HG03135 (cell line): Measurements from ENCODE around the gene ARHGAP40.

ENCODE experiments used
- ATAC-seq: cut with Tn5 transposase; IDR thresholded peaks from one replicate; pipeline ENCODE4 v1.9.1; 2021; ENCODE audit warnings: mild to moderate bottlenecking, moderate library complexity; ENCODE audit not compliant: unreplicated experiment

ARHGAP40 gene

DNA sequence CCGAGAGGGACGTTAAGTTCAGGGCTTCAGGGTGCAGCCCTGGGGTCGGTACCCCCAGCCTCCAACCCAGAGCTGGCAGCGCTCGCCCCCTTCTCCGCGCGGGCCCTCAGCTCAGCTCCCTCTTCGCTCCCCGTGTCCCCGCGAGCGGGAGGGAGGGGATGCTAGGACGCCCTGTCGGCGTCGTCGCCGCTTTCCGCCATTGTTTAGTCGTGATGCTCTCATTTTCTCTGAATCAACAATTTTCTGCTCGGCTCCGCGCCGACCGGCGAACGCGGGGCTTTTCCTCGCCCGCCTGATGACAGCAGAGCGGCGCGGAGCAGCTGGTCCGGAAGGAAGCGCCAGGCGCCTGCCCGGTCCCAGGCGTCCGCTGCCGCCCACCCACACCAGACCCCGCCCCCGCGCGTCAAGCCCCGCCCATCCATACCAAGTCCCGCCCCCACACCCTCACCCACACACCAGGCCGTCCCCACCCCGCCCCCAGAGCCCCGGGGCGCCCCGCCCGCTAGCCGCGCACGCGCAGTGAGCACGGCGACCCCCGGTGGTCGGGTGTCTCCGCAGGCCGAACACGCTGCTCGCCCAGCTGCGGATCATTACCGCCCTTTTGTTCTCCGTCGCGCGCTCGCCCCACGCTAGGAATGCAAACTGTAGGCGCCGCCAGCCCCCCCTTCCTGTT lies 72.6 kb downstream of the ARHGAP40 start:
- ATAC-seq = no peak

DNA sequence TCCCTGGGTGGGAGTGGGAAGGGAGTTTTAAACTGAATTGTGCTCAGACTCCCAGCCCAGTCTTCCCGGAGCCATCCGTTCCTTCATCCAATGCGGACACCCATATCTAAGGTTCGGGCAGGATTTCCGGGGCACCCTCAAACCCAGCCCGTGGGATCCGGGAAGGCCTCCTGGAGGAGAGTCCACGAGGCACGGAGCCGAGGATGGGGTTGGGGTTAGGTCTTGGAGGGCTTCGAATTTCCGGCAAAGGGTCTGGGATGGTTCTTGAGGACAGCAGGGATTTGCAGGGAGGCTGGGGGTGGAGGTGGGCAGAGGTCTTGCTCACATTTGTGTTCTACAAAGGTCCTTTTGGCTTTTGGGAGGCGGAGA lies 73.1 kb downstream of the ARHGAP40 start:
- no peak for ATAC-seq

DNA sequence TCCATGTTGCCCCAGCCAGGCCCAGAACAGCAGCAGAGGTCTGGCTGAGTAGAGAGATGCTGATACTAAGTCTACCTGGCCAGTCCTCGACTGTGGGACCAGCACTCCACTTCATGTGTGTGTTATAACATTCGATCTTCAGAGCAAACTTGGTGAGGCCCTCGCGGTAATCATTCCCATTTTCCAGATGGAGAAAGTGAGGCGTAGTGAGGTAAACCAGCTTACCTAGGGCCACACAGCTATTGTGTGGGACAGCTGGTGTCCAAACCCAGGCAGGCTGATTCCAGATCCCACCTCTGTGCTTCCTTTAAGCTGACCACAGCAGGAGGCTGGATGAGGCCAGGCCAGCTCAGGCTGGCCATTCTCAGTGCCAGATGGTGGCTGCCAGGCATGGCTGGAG lies 75.0 kb downstream of the ARHGAP40 start:
- ATAC-seq = no peak

DNA sequence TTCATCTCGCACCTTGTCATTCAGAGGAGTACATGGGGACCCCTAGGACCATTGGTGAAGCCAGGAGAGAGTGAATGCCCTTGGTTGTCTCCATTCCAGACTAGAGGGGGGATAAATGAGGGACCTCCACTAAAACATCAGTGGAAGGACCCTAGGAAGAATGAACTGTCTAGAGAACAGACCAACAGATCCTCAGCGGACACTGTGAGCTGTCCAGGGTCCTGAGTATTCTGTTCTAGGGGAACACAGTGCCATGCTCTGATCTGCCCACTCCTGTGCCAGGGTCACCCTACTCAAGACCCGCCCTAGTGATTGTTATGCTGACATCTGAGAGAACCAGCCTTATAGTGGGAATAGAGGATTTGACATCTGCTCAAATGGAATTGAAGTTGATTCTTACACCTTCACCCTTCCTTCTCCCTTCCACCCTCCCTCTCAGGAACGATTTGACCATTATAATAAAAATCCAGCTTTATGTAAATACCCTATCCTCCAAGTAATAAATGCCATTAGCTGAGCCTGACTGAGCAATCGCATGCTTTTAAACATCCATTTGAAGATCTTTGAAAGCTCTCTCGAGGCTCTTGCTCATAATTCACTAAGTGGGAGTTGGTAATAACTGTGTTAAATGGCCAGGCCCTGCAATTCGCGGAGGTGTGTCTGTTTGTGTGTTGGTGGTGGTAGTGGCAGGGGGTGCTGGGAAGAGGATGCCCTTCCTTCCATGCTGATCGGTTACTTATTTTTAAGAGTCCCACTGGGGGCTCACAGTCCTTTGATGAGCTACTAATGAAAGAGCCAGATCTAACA lies 79.1 kb downstream of the ARHGAP40 start:
- ATAC-seq = no peak

DNA sequence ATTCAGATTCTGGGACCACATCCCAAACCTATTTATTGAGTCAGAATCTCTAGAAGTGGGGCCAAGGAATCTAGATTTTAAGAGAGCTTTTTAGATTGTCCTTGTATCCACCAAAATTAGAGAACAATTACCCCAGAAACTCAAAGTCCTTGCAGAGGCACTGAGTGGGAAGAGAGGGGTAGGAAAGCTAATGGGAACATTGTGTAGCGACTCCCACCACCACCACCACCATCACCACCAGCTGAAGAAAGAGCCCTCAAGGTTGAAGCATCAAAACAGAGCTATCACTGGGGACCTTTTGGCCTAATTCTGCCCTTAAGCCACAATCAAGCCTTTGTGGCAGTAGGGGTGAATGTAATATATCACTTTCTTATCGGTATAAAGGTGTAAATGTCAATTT lies 83.7 kb downstream of the ARHGAP40 start:
- no peak for ATAC-seq

DNA sequence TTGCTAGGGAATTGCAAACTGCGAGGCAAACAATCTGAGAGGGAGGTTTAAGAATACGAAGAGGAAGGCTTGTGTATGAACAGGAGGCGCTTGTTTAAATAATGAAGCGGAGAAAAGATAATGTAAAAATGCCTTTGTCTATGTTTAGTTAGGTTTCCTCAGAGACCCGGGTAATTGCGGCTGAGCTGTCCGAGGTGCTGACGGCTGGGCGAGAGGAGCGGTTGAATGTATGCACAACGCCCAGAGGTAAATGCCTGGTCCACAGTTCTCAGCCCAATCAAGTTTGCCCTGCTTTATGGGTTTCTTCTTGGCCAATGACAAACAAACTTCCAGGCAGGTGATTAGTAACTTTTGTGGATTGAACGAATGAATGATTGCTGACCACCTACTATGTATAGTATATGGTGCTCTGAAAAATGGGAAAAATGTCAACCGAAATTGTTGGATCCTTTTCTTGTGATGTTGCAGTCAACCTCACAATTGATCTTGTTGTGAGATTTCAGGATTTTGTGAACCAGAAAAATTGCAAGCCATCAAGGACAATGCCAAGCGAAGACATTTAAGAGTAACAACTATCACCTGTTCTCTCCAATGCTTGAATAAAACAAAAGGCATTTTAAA lies 84.4 kb downstream of the ARHGAP40 start:
- ATAC-seq = no peak

DNA sequence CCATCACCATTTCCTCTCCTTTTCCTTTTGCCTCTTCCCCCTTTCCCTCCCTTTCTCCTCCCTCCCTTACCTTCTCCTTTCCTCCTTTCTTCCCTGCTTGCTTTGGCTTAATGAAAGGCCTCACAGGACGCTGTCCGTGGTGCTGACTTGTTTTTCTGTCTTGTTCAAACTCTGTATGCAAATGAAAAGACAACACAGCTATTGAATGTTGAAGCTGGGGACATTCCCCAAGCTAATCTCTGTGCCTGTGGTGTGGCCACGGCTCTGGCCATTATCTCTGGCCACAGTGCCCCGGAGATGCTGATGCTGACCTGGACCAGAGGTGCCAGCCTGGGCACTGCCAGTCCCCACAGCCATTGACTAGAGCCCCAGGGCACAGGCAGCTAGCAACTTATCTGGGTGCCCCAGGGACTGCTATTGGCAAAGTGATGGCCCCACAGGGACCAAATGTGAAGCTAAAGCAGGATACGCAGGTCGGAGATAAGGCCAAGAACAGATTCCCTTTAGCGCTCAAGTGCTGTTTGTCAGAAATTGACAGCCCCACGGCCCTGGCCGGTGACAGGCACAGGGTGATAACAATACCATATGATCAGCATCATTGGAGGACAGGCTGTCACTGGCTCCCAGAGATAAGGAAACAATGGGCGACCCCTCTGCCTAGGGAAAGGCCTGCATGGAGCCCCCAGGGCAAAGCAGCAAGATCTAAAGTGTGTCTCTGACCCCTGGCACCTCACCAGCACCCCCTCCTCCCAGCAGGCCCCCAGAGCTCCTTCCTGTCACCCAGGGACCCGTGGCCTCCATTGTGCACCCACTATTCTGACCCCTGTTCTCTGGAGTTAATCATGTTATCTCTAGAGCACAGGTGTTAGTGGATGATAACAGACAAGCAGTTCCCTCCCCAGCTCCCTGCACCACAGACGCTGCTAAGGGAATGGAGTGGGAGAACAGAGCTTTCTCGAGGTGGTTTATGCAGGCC lies 91.1 kb downstream of the ARHGAP40 start:
- no peak for ATAC-seq

DNA sequence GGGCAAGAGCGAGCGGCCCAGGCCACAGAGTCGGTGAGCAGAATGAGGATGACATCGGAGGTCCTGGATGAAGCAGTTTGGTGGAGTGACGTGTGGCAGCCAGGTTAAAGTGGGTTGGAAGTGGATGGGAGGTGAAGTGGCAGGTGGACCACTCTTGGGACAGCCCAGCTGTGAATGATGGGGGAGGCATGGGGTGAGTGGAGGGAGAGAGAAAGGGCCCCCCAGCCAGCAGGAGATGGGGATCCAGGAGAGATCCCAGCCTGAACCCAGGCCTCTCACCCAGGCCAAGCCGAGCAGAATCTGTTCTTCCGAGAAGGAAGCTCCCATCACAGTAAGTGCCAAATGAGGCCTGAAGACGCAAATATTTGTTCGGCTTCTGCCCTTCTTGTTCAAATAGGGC lies 95.7 kb downstream of the ARHGAP40 start:
- no peak for ATAC-seq

DNA sequence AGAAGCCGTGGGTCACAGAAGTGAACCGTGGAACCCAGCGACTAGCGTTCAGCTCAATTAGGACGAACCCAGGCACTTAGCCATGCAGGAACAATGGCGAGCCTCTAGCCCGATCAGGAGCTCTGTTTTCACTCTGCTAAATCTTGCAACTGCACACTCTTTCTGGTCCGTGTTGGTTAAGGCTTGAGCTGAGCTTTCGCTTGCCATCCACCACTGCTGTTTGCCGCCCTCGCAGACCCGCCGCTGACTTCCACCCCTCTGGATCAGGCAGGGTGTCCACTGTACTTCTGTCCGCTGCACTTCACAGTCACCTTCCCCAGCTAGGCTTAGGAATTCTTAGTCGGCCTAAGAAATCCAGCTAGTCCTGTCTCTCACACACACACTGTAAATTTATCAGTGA lies 96.9 kb downstream of the ARHGAP40 start:
- no peak for ATAC-seq

DNA sequence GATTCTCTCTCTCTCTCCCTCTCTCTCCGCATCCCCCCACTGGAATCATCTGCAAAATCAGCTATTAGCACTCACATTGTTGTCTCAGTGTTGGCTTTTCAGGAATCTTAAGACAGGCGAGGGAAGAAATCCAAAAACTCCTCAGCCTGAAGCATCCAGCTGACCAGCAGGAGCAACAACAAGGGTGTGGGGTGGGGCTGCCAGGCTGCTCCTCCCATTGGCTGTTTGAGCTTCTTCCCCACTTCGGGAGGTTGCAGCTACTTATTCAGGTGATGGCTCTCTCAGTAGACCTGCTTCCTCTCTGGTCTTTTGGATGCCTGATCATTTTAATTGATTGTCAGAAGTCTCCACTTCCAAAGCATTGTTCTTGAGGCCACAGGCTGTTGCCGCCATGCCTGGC lies 98.5 kb downstream of the ARHGAP40 start:
- no peak for ATAC-seq
